ENCODE results near the gene CNIH2.

DNA sequence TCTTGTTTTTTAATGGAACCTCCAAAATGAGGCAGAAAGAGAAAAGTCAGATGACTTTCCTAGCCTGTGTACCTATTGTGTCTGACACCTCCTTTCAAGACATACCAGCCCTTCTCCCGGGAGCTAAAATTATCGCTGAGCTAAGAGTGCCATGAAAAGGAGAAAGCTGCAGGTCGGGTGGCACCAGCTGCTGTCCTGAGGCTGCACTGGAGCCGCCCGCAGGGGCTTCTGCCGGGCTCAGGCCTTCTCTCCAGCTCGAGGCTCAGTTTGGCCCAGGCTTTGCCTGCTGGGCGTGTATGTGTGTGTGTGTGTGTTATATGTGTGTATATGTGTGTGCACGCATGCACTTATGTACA is 37.2 kb upstream of the CNIH2 start:
- TF ChIP-seq HDGF (IDR thresholded peaks at IDR 0.05; ENCODE audit: borderline replicate concordance) (no peak), ELF4 (IDR thresholded peaks at IDR 0.05) (no peak)

Data from HEK293T (cell line).